AML-193 (cell line): ENCODE data around the gene FN1.

Experiments used
- DNase-seq, 2 experiments: peaks; one replicate each; lab custom pipeline; 2025; lab: John Stamatoyannopoulos, UW

FN1 gene

DNA sequence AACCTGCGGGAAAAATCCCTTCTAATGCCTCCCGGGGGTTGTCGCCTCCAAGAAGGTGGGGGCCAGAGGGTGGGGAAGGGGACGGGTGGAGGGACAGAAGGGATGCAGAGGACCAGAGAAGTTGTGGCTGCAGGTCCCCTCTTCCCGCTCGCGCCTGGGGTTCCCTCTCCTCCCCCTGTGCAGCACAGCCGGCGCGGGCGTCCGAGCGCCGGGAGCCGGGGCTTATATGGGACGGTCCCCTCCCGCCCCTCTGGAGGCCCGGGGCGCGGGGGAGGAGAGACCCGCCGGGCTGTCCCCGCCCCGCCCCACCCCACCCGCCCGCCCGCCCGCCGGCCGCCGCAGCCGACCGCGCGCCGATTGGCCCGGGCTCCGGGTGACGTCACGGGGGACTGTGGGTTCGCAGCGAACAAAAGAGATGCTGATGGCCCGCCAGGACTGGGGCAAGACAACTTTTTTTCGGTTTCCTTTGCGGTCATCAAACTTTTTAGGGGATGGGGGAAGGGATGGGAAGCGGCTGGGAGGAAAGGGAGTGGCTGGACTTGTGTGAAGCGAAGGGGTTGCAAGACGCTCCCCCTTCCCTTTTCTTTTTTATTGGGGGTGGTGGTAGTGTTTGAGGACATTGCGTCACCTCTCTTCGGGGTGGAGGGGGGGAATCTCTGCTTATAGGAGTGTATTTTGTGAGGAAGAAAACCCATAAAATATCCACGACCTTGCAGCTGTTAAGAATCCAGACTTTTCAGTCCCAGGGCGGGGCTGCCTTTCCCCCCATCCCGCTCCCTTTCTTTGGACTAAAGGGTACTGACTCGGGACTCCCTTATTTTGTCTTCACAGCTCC is at the start of gene FN1:
Gene FN1, minus strand, starts transcription at position 199 of the 835 bp plus-strand sequence. CDS start 266 bp downstream, outside the sequence.
- no peak for DNase-seq

DNA sequence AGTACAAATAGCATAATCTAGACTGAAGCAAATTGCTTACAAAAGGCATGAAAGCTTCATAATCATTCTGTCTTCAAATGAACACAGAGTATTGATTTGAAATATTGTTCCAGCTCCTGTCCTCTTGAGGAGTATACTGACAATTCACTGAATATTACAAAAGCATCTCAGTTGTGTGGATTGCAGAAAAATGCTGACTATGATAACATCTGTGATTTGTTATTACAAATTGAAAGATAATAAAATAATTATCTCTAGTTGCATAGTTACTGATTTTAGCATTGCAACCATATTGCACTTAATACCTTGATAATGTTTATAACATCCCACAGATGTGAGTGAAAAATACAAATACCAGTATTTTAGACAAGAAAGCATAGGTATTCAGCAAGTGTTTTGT is 49.2 kb upstream of the FN1 start:
- DNase-seq: no peak

DNA sequence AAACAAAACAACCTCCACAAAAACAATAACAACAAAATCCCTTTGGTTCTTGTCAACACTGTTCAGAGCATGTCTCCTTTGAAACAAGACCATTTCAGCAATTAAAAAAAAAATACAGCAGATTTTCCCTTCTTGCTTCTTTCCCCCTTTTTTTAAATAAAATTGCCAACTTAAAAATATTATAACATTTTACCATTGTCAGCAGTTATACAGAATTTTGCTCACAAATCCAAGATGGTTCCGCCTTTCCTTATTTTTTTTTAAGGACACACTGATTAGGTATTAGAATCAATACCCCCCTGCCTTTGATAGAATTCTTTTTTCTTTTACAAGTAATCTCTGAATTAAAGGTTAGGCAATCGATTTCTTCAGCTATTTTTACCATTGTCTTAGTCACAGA is 48.7 kb upstream of the FN1 start:
- no peak for DNase-seq

DNA sequence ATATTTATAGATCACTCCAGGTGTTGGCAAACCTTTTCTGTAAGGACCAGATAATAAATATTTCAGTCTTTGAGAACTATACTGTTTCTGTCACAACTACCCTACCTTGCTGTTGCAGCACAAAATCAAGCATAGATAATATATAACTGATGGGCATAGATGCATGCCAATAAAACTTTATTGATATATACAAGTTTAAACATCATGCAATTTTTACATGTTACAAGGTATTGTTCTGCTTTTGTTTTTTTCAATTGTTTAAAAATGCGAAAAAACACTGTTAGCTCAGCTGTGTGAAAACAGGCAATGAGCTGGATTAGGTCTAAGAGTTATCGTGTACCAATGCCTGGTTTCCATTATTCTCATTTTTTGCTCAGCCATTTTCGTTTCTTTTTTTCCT is 47.6 kb upstream of the FN1 start:
- no peak for DNase-seq

DNA sequence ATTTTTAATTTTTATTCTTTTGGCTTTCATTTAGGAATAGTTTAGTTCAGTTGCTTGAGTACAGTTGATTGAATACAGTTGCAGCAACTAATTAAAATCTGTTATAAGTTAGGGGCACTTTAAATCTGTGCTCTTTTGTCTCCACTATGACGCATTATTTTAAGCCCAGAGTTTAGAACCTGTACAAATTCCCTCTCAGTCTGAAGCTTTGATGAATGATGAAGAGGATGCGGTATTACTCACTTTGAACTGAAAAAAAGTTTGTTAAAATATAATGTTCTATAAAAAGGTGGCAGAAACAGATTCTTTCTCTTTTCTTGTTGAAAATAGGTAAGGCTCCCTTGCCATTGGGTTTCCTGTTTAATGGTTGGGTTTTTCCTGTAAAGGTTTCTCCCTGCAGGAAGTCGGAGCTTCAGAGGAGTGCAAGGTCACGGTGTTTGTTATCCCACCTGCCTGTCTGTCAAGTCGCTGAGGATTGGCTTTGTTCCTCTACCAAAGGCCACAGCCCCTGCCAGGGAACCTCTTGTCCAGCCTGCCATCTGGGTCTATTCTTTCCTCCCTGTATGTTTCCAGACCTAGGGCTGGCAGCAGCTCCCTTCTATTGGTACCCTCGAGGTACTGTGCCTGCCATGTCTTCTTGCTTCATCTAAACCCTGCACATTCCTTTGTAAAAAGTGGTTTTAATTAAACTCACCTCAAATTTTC is 43.8 kb upstream of the FN1 start:
- DNase-seq: no peak

DNA sequence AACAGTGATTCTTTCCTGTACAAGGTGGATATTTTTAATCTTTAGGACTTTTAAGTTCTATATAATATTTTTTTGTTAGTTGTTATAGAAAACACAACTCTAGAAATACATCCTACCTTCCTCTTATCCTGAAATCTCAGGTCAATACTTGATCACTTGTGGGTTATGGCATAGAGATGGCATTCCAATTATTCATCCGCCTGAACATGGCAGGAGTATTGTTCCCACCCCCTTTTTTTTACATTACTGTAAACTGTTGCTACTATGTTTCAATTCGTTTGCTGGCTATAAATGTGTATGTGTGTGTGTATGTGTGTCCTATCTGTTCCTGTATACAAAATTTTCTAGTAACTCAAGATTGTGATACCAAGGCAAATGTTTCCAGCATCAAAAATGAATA is 43.3 kb upstream of the FN1 start:
- DNase-seq: no peak

DNA sequence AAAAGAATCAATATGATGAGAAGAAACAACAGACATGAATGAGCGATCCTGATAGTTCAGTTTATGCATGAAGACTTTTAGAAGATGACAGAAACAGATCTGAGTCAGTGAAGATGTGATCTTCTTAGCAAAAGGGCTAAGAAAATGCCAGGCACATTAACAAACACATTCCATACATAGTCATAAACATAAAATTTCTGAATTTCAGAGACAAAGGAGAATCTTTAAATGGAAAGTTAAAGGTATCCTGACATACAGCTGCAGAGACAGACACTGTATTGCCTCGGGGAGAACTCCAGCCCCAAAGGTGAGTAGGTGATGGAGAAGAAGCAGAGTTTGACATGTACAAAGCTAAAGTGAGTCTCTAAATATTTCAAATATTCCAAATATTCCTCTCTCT is 40.6 kb upstream of the FN1 start:
- DNase-seq: no peak

DNA sequence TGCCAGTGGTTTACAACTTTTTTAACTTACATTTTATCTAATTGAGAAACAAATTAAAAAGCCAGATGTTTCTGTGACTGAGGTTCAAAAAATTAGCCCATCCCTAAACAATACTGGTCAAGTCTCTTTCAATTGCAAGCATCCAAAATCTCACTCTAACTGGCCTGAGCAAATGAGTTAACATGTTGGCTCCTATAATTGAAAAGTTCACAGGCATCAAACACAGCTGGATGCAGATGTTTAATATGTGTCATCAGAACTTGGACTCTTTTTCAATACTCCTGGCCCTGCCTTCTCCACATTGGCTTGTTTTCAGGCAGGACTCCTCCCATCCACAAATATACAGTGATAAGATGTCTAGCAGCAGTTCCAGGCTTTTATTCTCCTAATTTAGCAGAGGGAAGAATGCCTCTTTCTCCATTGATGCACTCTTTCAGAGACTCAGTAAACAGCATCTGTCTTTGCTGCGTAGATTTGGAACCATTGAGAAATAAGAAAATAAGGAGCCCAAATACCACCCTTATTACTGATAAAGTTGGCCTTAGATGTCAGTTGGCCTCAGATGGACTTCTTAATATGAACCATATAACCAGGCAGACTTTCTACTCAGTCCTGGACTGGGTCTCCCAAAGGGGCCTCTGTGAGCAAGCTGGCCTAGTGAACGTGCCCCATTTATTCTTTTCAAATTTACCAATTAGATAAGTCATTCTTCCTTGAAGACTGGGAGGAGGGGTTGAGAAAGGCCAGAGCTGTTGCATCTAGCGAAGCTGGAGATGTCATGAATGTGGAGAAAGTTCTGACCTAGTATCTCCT is 30.4 kb upstream of the FN1 start:
- DNase-seq: no peak

DNA sequence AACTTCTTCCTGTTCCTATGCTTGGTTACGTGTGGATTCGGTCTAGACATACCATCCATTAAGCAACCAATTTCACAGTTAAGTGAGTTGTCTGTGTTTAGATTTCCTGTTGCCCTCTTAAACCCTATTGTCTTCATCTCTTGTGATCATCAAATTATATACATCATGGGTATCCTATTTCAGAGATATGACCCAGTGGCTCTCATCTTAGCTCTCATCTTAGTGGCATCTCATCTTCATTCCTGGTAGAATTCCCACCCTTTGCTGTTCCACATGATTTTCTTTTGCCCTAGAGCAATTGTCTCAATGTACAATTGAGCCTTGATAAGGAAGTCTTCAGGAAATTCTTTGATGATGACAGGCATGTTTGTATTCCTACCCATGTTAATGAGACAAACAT is 29.4 kb upstream of the FN1 start:
- DNase-seq: no peak

DNA sequence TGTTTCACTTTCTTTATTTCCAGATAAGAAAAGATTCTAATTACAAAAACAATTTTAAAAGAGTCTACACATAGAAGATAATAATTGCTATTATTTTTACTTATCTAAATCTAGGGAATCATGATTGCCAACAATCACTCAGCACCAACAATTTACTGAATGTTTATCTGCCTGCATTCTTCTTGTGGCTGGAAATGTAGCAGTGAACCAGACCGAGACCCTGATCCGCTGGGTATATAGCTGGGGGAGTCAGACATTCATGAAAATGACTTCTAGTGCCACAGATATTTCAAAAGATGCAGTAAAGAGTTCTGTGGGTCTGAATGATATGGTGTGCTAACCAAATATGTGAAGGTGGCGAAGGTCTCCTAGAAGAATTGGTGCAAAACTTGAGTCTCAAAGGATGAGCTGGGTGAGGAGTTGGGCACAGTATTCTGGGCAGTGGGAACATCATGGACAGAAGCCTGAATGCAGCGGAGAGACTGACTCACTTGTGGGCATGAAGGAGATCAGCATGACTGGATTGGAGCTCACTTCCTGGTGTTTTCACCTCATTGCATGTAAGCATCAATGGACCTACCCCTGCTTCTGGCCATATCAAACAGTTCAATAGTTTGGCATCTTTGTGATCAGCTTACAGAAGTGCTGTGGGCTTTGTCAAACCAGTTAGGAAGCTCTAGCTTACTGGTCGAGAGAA is 26.1 kb upstream of the FN1 start:
- DNase-seq: no peak

DNA sequence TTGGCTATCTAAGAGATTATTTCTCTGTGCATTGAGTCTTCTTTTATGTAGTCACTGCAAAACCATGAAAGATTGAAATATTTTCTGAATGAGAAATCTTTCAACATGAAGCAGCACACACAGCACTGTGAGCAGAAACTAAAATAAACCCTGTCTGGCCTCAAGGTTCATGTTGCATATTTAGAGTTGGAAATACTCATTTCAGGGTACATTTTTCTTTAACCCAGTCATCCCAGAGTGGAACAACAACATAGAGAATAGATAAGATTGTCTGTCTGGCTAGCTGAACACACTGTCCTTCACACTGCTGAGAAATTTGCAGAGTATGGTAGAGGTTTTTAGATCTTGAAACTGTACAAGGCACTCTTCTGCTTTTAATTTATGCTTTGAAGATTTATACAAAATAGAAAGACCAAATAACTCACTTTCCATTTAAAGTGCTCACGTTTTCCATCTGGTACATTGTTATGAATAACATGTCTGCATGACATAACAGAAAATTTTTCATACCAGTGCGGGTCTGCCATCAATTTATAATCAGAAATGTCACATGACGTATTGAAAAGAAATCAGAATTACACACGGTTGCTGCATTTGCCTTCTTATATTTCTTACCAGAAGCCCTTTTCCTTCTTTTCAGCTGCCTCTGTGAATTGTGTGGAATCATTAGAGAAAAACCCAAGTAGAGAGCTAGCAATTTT is 25.0 kb upstream of the FN1 start:
- DNase-seq: no peak

DNA sequence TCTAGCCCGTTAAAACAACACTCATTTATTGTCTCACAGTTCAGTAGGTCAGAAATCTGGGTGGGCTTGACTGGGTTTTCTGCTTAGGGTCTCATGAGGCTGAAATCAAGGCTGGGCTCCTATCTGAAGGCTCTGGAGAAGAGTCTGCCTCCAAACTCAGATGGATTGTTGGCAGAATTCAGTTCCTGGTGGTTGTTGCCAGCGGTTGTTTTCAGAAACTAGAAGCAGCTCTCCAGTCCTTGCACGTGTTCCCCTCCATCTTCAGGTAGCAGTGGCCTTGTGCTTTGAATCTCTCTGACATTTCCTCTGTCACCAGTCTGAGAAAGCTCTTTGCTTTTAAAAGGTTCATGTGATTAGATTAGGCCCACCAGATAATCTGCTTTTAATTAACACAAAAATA is 20.1 kb upstream of the FN1 start:
- DNase-seq: no peak

DNA sequence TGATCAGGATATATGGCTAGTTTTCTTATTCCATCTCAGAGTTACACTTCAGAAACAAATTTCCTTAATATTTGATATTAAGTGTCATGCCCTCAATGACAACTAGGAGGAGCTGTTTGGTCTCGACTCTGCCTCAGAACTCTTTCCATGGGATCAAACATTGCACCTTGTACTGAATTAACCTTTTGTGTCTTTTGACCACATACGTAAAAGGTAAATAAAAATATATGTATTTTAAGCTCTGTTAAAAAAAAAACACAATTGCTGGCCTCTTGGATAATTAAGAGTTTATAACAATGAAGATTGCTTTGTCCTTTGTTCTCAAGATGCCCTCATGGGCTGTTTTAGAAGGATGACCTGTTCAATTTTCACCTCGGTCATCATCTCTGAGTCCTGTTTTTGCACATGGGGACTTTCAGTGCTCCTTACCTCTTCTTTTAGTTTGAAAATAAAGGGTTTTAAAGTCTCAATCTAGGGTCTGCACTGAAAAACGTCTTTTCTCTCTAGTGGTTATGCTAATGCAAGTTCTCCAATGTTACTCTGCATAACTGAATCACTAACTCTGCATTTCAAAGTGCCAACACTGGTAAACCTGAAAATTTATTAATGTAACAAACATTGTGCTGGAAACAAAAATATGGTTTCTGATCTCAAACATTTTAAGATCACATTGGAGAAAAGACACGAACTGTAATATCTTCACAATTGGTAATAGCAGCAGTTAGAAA is 18.8 kb upstream of the FN1 start:
- peak in 1 of 2 experiments; percentile 15 for DNase-seq

DNA sequence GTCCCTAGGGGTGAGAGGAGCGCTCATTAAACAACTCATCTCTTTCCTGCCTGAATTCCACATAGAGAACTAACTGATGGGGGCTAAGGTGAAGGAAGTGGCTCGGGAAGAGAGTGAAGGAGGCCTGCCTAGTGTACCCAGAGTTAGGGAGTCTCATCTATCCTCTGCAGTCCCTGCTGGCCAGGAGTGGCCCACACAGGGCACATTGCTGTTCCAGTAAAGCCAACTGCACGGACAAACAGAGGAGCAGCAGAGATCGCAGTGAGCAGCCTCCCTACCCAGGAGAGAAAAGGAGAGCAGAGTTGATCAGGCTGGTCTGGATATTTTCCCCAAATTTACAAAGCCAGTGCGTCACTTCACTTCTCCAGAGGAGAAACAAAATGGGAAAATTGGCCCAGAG is 16.9 kb upstream of the FN1 start:
- DNase-seq: no peak

DNA sequence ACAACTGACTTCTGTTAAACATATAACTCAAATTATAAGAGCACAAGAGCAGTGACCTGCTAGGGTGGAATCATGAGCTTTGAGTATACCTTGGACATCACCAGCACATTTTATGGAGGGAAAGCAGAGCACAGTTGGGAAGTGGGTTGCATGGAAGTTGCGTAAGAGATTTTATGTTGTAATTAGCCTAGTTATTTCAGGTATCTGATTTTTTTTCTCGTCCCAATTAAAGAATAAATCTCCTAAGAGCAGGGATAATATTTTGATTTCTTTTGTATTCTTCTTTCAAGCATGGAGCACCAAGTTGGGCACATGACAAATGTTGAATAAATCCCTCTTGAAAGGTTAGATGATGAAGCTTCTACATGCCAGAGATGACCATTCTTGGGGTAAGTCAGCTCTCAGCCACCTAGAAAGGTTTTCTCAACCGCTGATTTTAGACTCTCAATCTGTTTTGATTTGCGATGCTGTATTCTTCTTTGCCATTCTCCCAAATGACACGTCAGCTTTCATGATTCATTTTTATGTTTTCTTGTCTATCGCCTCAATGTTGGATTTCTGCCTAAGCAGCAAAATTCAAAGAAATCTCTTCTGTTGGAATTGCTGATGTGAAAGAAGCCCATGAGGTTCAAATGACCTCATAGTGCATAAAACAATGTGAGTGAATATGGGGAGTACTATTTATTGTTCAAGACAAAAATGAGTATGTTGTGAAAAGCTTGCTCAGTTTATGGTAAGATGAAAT is 15.3 kb upstream of the FN1 start:
- no peak for DNase-seq

DNA sequence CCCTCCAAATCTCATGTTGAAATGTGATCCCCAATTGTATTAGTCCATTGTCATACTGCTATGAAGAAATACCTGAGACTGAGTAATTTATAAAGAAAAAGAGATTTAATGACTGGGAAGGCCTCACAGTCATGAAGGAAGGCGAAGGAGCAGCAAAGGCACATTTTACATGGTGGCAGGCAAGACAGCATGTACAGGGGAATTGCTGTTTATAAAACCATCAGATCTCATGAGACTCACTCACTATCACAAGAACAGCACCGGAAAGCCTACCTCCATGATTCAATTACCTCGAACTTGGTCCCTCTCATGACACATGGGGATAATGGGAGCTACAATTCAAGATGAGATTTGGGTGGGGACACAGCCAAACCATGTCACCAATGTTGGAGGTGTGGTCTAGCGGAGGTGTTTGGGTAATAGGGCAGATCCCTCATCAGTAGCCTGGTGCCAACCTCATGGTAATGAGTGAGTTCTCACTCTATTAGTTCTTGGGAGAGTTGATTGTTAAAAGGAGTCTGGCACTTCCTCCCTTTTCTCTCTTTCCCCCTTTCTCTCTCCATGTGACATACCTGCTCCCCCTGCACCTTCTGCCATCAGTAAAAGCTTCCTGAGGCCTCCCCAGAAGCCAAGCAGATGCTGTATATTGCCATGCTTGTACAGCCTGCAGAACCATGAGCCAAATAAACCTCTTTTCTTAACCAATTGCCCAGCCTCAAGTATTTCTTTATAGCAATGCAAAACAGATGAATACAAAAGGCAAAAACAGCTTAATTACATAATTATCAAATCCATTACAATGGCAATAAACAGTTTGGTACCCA is 14.5 kb upstream of the FN1 start:
- DNase-seq: no peak

DNA sequence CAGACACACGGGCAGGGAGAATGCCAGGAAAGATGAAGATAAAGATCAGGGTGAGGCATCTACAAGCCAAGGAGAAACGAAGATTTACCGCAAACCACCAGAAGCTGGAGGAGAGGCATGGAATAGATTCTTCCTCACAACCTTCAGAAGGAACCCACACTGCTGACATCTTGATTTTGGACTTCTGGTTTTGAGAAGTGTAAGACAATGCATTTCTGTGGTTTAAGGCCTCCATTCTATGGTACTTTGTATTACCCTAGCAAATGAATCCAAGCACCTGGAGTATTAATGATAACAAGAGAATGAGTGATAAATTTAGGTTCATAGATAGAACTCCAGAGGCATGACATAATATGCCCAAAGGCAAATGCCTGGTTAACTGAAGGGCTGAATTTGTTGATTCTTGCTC is 11.8 kb upstream of the FN1 start:
- DNase-seq: no peak

DNA sequence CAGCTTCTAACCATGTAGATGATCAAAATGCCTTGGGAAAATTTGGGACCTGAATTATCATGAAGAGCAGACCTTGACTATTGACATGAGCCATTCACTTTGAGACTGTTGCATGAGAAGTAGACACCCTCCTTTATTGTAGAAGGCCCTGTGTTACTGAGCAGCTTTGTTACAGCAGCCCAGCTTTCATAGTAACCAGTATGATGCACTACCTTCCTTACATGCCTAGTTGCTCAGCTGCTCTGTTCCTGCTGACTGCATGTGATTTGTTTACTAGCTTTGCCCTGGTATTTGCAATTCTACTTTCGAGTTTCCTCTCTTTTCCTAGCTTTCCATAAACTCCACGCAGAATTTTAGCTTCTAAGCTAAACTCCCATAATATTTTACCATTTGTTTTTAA is 11.2 kb upstream of the FN1 start:
- no peak for DNase-seq

DNA sequence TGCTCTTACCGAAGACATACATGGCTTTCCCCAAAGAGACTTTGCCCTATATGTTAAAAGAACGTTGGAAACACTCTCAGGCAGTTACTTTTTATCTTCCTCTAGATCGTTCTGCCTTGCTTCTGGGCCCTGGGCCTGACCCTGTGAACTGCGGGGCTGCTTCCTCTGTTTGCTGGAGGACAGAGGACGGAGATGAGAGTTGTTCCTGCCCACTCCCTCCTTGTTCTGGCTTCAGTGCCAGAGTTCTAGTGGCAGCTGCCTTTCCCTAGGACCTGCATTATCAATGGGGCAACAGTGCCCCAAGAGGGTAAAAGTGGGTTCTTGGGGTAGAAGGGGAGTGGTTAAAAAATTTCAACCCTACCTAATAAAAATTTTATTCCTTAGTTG is 6.5 kb upstream of the FN1 start:
- DNase-seq: no peak
